Measurements from ENCODE around the gene ADARB2.

DNA sequence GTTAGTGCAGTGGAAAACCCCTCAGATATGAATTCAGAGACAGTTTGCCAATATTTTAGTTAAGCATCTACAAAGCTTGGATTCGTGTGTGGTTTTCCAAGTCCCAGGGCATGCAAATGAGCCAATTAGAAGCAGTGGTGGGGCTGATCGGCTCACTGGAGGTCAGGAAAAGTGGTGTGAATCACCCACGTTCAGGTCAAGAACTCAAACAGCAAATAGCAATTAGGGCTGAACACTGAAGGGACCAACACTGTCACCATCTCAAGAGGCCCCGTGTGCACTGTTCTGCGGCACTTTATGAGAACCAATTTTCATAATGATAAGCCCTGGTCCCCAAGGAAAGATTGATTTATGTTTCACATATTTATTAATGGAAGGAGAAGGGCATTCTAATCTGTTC, 68.9 kb downstream of the ADARB2 start:
- TF ChIP-seq, protein P1, sequence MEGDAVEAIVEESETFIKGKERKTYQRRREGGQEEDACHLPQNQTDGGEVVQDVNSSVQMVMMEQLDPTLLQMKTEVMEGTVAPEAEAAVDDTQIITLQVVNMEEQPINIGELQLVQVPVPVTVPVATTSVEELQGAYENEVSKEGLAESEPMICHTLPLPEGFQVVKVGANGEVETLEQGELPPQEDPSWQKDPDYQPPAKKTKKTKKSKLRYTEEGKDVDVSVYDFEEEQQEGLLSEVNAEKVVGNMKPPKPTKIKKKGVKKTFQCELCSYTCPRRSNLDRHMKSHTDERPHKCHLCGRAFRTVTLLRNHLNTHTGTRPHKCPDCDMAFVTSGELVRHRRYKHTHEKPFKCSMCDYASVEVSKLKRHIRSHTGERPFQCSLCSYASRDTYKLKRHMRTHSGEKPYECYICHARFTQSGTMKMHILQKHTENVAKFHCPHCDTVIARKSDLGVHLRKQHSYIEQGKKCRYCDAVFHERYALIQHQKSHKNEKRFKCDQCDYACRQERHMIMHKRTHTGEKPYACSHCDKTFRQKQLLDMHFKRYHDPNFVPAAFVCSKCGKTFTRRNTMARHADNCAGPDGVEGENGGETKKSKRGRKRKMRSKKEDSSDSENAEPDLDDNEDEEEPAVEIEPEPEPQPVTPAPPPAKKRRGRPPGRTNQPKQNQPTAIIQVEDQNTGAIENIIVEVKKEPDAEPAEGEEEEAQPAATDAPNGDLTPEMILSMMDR (IDR thresholded peaks at IDR 0.05), result no peak
- TF ChIP-seq POLR2A (IDR thresholded peaks at IDR 0.05) (no peak), POLR2AphosphoS5 (IDR thresholded peaks at IDR 0.05) (no peak)
